GM12872 (cell line): Measurements from ENCODE around the gene CDH13.

ENCODE experiments used
- TF ChIP-seq, protein P1 (sequence below): IDR thresholded peaks from 3 replicates; pipeline ENCODE4 v1.5.1; 2011; ENCODE audit warnings: low read depth, mild to moderate bottlenecking, low read length, moderate library complexity; ENCODE audit not compliant: insufficient read depth

Gene CDH13

DNA sequence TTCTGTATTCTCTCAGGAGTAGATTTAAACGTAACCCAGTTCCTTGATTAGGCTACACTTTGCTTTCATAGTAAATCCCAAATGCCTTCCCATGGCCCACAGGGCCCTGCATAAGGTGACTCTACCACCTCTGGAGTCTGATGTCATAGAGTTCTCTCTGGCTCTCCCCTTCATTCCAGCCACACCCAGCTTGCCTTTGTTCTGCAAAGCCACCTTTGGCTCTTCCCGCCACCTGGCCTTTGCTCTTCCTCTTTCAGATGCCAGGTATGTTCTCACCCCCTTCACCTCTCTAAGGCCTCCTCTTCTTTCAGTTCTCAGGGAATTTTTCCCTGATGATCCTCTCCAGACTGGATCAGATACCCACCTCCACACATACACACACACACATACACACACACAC lies 1039.7 kb downstream of the CDH13 start:
- TF ChIP-seq, protein P1, sequence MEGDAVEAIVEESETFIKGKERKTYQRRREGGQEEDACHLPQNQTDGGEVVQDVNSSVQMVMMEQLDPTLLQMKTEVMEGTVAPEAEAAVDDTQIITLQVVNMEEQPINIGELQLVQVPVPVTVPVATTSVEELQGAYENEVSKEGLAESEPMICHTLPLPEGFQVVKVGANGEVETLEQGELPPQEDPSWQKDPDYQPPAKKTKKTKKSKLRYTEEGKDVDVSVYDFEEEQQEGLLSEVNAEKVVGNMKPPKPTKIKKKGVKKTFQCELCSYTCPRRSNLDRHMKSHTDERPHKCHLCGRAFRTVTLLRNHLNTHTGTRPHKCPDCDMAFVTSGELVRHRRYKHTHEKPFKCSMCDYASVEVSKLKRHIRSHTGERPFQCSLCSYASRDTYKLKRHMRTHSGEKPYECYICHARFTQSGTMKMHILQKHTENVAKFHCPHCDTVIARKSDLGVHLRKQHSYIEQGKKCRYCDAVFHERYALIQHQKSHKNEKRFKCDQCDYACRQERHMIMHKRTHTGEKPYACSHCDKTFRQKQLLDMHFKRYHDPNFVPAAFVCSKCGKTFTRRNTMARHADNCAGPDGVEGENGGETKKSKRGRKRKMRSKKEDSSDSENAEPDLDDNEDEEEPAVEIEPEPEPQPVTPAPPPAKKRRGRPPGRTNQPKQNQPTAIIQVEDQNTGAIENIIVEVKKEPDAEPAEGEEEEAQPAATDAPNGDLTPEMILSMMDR = no peak

DNA sequence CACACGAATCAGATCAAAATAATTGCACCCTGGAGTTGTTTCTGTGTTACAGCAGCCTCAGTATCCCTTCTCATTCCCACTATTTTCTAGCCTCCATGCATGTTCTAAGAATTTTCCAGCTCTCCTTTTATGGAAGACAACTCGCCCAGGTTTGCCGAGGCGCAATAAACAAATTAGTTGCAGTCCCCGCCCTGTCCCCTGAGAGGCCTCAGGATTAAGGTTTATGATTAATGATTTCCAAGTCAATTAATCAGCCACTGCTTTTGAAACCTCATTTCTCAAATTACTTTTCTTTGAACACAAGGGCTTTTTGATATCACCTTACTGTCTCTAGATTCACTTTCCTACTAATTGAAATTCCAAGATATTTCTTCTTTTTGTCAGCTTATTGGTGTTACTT lies 1042.7 kb downstream of the CDH13 start:
- TF ChIP-seq, protein P1 = no peak

DNA sequence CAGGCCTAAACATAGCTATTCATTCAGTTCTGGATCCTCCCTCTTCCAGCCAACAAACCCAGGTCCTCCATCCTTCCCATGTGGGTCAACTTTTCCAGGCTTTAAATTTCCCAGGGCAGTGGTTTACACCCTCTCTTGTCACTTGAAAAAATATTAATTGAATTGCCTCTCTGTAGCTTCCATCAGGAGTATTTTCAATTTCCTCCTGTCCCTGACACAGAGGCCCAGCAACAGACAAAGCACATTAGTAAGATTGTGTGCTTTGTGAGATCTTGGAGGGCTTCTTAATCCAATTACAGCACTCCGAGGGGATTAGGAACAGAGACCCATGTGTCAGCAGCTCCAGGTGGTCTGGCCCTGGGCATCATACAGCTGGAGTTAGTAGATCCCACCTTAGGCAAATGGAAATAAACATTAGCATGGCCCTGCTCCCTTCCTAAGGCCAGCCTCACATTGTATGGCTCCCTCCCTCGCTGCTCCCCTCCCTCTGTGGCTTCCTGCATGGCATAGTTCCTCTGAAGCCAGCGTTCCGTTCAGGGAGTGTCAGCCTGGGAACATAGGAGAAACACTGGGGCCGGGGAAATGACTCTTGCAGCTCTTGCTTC lies 1048.3 kb downstream of the CDH13 start:
- TF ChIP-seq, protein P1 = no peak

- TF ChIP-seq, protein P1 = no peak
Observed at GRCh38 chr16:83676086-83676485, 1049.3 kb downstream of the CDH13 start.

- TF ChIP-seq, protein P1 = no peak
Observed at GRCh38 chr16:83680980-83681379, 1054.2 kb downstream of the CDH13 start.

DNA sequence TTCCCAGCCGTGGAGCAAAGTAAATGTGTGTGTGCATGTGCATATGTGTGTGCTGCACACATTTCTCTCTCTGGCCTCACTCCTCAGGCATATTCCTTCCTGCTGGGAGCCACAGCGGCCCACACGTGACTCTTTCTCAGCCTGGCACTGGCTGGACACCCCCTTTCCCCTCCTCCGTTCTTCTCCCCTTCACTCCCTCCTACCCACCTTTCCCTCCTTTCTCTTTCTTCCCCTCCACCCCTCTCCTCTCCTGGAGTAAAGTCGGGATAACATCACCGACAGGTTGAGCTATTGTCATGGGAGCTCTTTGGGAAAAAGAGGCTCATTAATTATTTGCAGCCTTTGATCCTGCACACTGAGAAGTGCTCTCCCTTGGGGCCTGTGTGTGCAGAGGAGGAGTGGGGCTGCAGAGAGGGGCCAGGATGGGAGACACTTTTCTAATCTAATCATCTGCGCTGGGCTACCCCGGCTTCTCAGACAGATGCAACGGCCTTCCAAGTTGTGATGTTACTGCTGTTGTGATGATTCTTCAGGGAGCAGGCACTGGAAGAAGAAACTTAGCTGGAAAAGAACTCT lies 1054.7 kb downstream of the CDH13 start:
- TF ChIP-seq, protein P1 = no peak

GRCh38 chr16:83682116-83682867 lies 1055.5 kb downstream of the CDH13 start:
- TF ChIP-seq, protein P1 = no peak
